Measurements from ENCODE around the gene BRINP1.

BRINP1 gene

GRCh38 chr9:119273984-119274665 lies 95.1 kb downstream of the BRINP1 start:
- DNase-seq = no peak

GRCh38 chr9:119273325-119273904 lies 95.8 kb downstream of the BRINP1 start:
- DNase-seq = no peak

DNA sequence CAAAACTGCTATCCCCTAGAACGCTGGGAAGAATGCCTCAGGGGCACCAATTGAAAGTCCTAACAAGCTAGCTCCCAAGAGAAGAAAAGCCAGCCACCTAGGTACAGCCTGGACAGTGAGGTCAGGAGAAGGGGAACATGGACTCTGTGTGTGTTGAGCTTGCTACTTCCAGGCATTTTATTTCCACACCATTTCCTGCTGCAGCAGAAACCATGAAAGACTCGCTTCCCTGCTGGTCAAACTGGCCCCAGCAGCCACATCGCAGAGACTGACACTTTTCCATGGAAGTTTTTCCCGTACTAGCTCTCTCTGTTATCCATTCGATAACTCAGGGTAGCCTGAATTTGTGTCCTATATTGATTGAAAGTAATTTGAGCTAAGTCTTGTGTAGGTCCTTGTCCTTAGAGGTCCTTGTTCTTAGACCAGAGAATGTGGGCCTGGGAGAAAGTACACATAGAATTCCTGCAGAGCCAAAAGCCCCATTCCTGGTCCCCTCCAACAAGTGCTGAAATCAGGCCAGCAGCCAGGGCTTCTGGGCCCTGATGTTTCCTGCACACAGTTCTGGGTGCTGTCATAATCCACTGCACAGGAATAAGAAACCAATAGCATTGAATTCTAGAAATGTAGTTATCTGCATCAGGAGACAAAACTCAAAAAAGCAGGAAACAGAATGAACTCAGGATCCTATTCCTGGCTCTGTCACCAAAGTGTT lies 96.6 kb downstream of the BRINP1 start:
- DNase-seq = no peak

GRCh38 chr9:119268985-119269384 lies 100.2 kb downstream of the BRINP1 start:
- no peak for DNase-seq

DNA sequence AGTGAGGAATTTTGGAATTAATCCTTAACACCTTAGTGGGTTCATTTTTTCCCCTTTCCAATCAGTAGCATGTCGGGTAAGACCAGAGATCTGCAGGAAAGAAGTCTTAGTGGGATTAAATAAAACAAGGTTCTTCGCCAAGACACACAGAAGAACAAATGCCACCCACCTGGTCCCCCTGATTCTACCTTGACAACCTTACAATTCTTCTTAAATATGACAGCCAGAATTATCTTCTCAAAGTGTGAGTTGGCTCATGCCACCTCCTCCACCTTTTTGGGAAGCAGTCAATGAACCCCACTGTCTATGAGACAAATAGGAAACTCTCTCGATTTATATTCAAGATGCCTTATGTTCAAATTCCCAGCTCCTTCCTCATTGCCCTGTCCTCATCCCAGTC lies 105.1 kb downstream of the BRINP1 start:
- no peak for DNase-seq

GRCh38 chr9:119257592-119257991 lies 111.6 kb downstream of the BRINP1 start:
- no peak for DNase-seq

- DNase-seq = no peak
Observed at GRCh38 chr9:119255116-119255515, 114.1 kb downstream of the BRINP1 start.

DNA sequence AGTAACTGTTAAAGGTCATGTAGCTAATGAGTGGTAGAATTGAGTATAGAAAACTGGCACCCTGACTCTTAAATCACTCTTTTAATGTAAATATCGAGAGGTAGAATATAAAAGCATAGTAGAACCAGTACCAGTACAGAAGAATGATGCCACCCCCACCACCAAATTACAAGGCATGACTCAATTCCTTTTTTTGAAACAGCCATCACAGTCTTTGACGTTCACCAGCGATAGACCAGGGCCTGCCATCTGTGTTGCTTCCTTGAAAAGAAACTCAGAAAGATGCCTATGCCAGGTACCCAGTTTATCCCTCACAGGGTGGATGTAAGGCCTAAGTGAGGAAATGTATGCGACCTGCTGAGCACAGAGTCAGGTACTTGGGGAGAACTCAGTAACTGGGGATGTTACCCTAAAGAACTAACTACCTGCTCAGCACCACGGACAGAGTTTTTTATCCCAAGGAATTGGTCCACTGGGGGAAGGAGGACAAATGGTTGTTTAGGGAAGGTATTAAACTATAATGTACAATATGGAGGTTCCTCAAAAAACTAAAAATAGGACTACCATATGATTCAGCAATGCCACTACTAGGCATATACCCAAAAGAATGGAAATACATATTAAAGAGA lies 116.5 kb downstream of the BRINP1 start:
- DNase-seq = no peak

DNA sequence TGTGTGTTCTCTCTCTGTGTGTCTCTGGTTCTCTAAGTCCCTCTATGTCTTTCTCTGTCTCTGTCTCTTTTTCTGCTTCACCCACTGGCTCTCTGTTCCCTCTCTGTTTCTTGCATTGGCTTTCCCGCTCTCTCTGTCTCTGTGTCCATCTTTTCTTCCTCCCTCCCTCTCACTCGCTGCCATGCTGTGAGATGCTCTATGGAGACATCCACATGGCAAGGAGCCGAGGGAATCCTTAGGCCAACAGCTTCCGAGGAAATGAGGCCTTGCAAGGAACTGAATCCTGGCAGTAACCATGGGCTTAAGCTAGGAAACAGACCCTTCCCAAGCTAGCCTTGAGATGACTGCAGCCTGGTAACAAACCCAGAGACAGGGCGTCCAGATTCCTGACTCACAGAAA lies 117.3 kb downstream of the BRINP1 start:
- no peak for DNase-seq

- no peak for DNase-seq
Observed at GRCh38 chr9:119250730-119251129, 118.5 kb downstream of the BRINP1 start.

DNA sequence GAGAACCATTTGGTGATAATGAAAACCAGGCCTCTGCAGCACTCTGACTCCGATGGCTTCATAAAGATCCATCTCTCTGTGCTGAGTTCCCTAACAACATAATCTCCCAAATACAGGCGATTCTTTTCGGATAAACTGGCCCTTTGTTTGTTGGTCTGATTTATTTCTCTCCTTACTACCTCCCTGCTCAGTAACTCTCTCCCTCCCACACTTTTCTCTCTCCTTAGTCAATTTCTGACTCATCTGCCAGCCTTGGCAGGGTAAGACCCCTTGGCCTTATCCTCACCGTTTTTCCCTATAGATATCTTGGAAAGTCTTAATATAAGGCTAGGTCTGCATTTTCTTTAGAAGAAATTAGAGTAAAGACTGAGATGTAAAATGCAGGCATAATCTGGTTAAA lies 128.7 kb downstream of the BRINP1 start:
- no peak for DNase-seq

DNA sequence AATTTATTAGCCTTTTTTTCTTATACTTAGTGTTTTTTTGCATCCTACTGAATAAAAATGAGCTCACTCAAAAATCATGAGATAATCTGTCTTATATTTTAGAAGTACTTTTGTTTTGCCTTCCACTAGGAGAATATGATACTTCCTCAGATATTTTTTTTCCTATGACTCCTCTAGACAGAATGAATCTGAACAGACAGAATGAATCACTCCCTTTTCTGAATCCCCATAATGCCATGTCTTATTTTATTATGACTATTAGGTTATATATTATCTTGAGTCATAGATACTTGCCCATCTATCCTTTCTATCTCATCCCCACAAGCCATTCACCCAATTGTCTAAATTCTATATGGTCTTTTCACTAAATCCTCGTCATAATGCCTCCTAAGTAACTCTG lies 134.6 kb downstream of the BRINP1 start:
- DNase-seq = no peak

GRCh38 chr9:119227422-119227821 lies 141.8 kb downstream of the BRINP1 start:
- no peak for DNase-seq

- DNase-seq = no peak
Observed at GRCh38 chr9:119224431-119224830, 144.8 kb downstream of the BRINP1 start.

DNA sequence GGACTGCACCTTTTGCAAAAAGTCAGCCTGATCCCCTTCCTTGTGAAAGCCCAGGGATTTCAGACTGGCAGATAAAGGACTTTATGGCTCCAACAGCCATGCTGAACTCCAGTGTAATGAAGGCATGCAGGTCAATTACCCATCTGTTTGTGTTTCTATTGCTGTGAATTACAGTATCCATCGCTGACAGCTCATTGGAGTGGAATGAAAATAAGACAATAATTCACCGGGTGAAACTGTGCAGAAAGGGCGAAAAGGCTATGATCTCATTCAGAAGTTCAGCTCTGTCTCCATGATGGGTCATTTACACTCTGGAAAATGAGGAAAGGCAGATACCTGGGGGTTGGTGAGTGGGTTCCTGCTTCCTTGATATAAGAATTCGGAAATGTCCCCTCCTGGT lies 148.0 kb downstream of the BRINP1 start:
- DNase-seq = no peak

- DNase-seq = no peak
Observed at GRCh38 chr9:119218293-119218692, 150.9 kb downstream of the BRINP1 start.

DNA sequence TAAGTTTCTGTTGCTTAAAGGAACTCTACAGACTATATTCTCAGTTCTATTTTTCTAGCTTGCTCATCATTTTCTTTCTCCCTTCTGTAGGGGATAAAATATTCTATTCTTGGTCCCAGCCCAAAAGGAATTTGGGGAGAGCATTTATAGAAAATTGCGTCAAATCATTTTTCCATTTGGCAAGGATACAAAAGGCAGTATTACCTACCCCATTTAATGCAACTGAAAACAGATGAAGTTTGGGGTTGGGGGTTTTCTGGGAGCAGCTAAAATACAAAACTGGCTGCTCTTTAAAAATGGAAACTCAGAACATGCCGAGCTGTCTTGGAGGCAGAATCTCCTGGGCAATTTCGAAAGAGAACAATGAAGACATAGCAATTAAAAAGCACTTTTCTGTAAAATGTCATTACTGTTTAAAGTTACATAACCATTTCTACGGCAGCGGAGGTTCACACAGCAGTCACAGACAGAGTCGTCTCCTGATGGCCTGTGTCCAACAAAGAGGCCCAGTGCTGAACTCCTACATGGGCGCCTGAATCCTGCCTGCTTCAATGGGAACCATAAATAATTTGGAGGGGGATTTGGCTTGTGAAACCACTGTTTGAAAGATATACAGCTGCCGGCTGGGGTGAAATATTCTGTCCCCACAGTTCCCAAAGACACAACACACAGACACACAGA lies 152.4 kb downstream of the BRINP1 start:
- DNase-seq = no peak

DNA sequence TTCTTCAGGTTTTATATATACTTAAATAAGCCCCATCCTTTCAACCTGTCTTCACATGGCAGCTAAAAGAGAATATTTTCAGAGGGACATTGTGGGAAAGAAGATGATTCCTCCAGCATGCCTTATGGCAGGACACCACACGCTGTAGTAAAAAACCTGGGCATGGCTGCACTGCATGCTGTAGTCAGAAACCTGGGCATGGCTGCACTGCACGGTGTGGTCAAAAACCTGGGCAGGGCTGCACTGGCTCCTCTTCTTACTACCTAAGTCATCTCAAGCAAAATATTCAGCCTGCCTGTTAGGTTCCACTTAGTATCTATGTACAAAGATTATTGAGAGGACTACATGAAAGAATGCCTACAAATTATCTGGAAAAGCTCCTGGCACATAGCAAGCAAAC lies 153.6 kb downstream of the BRINP1 start:
- no peak for DNase-seq

- no peak for DNase-seq
Observed at GRCh38 chr9:119213471-119213870, 155.8 kb downstream of the BRINP1 start.

DNA sequence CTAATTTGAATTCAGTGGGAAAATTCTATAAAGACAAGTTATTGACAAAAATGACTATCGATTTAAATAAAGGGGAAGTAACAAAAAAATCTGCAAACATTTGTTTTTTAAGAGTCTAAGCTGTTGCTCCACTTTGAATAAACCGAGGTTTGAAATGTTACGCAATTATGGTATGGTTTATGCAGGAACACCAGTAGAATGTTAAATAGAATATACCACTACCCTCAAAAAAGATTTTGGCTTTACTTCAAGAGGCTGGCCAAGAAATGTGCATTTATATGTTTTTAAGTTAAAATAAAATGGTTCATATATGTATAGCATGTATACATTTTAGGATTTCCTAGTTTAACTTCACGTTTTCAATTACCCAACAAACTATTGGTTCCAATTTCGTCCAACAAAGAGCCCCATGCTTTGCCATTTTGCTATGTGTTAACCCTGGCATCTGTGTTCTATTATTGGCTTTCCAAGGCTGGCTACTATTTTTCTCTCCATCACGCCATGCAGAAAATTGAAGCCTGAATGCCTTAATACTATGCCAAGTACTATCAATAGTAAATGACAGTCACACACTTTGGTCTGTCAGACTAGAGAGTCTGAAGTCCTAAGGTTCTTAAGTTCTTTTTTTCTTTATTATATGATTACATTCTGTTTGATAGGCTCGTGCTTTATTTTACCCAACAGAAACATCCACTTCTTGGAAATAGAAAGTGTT lies 171.2 kb downstream of the BRINP1 start:
- no peak for DNase-seq

DNA sequence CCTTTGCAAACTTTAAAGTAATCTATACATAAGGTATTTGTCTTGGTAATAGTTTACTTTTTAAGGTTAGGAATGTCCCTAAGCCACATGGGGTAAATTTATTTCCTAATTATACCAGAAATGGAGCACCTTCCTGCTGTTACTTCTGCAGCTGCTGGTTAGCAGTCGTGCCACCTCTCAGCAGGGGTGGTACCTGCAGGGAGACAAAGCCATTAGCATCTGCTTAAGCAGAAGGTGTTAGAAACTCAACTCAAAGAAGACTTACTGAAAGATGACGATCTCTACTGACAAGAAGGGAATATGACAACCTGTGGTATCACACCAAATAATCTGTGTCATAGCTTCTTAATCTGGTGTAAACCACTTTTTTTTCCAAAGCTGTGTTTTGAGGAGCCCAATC lies 173.7 kb downstream of the BRINP1 start:
- DNase-seq = no peak

GRCh38 chr9:119185298-119185697 lies 183.9 kb downstream of the BRINP1 start:
- no peak for DNase-seq

Measured in NCI-H1092 treated with DMSO at 0.1 percent for 48 hours (cell line).